ENCODE data around the gene TNS3. TPM values are rescaled to one million over a fixed set of nuclear protein-coding genes. Genes with fewer than 3 reads are reported as not detected.

TNS3 gene
- total and polyA plus RNA-seq, 9 of the 15 experiments (the other 6 are each of a cell fraction or from before 2014, with no cell fraction given) = 0.20 TPM; not detected in 8

DNA sequence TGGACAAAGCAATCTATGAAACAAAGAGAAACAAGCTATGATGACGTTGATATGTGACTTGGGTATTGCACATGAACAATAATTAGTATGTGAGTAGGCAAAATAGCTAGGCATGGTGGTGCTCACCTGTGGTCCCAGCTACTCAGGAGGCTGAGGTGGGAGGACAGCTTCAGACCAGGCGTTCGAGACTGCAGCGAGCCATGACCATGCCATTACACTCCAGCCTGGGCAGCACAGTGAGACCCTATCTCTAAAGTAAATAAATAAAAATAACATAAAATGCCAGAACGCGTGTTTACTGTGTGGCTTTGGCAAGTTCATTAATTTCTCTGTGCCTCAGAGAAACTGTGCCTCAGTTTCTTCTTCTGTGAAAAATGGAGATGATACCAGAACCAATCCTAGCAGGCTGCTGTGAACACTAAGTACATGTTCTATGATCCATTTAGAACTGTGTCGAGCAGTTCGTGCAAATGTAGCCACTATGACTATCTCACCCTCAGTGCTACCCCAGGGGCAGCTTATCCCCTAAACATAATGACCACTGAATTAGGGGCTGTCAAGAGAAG, 9.3 kb upstream of the TNS3 start (continued):
- TF ChIP-seq, protein P1, sequence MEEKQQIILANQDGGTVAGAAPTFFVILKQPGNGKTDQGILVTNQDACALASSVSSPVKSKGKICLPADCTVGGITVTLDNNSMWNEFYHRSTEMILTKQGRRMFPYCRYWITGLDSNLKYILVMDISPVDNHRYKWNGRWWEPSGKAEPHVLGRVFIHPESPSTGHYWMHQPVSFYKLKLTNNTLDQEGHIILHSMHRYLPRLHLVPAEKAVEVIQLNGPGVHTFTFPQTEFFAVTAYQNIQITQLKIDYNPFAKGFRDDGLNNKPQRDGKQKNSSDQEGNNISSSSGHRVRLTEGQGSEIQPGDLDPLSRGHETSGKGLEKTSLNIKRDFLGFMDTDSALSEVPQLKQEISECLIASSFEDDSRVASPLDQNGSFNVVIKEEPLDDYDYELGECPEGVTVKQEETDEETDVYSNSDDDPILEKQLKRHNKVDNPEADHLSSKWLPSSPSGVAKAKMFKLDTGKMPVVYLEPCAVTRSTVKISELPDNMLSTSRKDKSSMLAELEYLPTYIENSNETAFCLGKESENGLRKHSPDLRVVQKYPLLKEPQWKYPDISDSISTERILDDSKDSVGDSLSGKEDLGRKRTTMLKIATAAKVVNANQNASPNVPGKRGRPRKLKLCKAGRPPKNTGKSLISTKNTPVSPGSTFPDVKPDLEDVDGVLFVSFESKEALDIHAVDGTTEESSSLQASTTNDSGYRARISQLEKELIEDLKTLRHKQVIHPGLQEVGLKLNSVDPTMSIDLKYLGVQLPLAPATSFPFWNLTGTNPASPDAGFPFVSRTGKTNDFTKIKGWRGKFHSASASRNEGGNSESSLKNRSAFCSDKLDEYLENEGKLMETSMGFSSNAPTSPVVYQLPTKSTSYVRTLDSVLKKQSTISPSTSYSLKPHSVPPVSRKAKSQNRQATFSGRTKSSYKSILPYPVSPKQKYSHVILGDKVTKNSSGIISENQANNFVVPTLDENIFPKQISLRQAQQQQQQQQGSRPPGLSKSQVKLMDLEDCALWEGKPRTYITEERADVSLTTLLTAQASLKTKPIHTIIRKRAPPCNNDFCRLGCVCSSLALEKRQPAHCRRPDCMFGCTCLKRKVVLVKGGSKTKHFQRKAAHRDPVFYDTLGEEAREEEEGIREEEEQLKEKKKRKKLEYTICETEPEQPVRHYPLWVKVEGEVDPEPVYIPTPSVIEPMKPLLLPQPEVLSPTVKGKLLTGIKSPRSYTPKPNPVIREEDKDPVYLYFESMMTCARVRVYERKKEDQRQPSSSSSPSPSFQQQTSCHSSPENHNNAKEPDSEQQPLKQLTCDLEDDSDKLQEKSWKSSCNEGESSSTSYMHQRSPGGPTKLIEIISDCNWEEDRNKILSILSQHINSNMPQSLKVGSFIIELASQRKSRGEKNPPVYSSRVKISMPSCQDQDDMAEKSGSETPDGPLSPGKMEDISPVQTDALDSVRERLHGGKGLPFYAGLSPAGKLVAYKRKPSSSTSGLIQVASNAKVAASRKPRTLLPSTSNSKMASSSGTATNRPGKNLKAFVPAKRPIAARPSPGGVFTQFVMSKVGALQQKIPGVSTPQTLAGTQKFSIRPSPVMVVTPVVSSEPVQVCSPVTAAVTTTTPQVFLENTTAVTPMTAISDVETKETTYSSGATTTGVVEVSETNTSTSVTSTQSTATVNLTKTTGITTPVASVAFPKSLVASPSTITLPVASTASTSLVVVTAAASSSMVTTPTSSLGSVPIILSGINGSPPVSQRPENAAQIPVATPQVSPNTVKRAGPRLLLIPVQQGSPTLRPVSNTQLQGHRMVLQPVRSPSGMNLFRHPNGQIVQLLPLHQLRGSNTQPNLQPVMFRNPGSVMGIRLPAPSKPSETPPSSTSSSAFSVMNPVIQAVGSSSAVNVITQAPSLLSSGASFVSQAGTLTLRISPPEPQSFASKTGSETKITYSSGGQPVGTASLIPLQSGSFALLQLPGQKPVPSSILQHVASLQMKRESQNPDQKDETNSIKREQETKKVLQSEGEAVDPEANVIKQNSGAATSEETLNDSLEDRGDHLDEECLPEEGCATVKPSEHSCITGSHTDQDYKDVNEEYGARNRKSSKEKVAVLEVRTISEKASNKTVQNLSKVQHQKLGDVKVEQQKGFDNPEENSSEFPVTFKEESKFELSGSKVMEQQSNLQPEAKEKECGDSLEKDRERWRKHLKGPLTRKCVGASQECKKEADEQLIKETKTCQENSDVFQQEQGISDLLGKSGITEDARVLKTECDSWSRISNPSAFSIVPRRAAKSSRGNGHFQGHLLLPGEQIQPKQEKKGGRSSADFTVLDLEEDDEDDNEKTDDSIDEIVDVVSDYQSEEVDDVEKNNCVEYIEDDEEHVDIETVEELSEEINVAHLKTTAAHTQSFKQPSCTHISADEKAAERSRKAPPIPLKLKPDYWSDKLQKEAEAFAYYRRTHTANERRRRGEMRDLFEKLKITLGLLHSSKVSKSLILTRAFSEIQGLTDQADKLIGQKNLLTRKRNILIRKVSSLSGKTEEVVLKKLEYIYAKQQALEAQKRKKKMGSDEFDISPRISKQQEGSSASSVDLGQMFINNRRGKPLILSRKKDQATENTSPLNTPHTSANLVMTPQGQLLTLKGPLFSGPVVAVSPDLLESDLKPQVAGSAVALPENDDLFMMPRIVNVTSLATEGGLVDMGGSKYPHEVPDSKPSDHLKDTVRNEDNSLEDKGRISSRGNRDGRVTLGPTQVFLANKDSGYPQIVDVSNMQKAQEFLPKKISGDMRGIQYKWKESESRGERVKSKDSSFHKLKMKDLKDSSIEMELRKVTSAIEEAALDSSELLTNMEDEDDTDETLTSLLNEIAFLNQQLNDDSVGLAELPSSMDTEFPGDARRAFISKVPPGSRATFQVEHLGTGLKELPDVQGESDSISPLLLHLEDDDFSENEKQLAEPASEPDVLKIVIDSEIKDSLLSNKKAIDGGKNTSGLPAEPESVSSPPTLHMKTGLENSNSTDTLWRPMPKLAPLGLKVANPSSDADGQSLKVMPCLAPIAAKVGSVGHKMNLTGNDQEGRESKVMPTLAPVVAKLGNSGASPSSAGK (IDR thresholded peaks at IDR 0.05) = no peak
- TF ChIP-seq DNMT1 (IDR thresholded peaks at IDR 0.05) = no peak
- TF ChIP-seq ZFPM2 (CRISPR knock-in tag; IDR thresholded peaks at IDR 0.05) = no peak
- TF ChIP-seq CBX2 (IDR thresholded peaks at IDR 0.05; ENCODE audit: insufficient read depth, low read length, poor library complexity, severe bottlenecking) = no peak
- no peak for TF ChIP-seq ZNF316 (IDR thresholded peaks at IDR 0.05)
- no peak for TF ChIP-seq MED1 (CRISPR knock-in tag; IDR thresholded peaks at IDR 0.05; ENCODE audit: borderline replicate concordance)
- TF ChIP-seq, protein P2, sequence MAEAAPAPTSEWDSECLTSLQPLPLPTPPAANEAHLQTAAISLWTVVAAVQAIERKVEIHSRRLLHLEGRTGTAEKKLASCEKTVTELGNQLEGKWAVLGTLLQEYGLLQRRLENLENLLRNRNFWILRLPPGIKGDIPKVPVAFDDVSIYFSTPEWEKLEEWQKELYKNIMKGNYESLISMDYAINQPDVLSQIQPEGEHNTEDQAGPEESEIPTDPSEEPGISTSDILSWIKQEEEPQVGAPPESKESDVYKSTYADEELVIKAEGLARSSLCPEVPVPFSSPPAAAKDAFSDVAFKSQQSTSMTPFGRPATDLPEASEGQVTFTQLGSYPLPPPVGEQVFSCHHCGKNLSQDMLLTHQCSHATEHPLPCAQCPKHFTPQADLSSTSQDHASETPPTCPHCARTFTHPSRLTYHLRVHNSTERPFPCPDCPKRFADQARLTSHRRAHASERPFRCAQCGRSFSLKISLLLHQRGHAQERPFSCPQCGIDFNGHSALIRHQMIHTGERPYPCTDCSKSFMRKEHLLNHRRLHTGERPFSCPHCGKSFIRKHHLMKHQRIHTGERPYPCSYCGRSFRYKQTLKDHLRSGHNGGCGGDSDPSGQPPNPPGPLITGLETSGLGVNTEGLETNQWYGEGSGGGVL (CRISPR knock-in tag; IDR thresholded peaks at IDR 0.05) = no peak
